Activated T-helper 1 cell treated with Interleukin-2 at 50 U/mL for 16 hours (primary cell): ENCODE measurements around the gene HDAC1.

Experiments
- DNase-seq: peaks from one replicate; pipeline ENCODE4 v3.0.0-alpha.2; 2020; ENCODE audit warnings: low read depth

Gene HDAC1

GRCh38 chr1:32373996-32374592, 82.2 kb downstream of the HDAC1 start:
- no peak for DNase-seq

- no peak for DNase-seq
Measured at GRCh38 chr1:32376199-32376598, 84.3 kb downstream of the HDAC1 start.

GRCh38 chr1:32377541-32378220, 85.8 kb downstream of the HDAC1 start:
- DNase-seq: no peak

GRCh38 chr1:32380057-32380456, 88.2 kb downstream of the HDAC1 start:
- DNase-seq: no peak
